Iris pigment epithelial cell (primary cell): Measurements from ENCODE around the gene FCHSD2.
A peak's percentile ranks its signal among the peaks of the same experiment; 100 is the strongest.
"Not testable (repeated sequence)": the region's sequence is repeated elsewhere in the genome, so short reads cannot be mapped to it uniquely, and the experiment has no call there.

ENCODE experiments used
- DNase-seq: peaks from one replicate; pipeline ENCODE4 v3.0.0-alpha.2; 2011; ENCODE audit warnings: low read depth

Gene FCHSD2

DNA sequence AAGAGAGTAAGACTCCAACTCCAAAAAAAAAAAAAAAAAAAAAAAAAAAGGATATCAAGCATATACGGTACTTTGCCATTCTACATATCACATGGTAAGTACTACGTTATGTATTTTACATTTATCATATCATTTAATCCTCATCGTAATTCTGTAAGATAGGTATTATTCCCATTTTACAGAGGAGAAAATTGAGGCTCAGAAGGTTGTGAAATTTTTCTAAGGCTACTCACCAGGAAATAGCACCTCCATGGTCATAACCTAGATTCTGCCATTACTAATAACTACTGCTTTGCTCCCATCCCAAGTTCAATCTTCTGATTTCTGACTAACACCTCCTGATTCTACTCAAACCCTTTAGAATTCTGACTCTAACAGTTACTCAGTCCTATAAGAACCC lies 138.0 kb downstream of the FCHSD2 start:
- no peak for DNase-seq

DNA sequence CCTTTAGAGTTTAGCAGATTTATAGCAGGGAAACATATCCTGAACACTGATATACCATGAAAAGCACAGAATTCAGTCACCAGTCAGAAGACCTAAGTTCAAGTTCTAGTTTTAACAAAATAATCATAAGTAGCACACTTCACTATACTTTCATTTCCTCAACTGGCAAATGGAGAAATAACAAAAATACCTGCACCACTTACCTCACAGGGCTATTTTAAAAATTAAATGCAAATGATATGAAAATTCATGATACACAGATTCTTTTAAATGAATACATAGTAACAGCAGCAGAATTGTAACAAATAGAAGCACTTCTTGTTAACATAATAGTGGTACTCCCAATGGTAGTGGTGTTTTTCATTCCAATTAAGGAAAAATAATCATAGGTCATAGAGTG lies 139.0 kb downstream of the FCHSD2 start:
- no peak for DNase-seq

DNA sequence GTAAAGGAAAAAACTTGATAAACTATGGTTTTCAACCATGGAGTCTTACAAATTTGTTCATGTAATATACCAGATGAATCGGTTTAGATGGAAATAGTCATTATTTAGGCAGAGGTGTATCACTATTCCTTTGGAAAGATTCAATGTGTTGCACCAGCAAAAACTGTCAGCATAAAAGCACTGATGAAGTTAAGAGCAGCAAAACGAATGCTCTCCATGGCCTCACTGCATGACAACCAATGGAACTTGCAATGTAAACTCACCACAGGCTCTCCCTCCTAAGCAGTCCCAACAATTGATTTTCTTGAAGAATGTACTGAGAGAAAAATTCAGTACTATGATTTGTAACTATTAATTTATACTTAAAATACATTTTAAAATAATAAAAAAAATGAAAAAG lies 139.9 kb downstream of the FCHSD2 start:
- no peak for DNase-seq

DNA sequence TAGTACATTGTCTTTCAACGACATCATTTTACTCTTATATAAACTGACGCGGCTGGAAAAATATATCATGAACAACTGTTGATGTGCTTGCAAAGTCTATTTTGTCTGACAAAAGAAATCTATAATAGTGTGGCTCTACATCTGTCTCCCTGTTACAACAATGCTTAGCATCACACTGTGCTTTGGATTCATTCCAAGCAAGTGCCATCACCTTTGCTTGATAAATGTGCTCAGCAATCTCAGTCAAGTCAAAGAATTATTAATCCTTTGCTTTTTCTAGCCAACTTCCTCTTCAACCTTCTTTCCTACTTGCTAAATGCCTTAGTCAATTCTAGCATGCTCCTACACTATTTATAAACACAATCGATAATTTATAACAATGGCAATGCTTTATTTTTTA lies 140.5 kb downstream of the FCHSD2 start:
- no peak for DNase-seq

DNA sequence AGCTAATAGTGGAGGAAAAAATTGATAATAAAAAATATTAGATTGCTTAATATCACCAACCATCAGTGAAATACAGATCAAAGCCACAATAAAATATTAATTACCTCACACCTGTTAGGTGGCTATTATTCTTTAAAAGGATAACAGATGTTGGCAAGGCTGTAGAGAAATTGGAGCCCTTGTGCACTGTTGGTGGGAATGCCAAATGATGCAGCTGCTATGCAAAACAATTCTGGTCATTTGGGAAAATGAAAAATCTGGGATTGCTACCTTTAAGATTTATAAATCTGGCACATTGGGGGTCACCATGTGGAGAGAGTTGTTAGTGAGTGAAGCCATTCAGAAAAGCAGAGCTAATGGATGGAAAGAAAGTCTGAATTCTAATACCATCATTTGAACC lies 143.4 kb downstream of the FCHSD2 start:
- DNase-seq = no peak

DNA sequence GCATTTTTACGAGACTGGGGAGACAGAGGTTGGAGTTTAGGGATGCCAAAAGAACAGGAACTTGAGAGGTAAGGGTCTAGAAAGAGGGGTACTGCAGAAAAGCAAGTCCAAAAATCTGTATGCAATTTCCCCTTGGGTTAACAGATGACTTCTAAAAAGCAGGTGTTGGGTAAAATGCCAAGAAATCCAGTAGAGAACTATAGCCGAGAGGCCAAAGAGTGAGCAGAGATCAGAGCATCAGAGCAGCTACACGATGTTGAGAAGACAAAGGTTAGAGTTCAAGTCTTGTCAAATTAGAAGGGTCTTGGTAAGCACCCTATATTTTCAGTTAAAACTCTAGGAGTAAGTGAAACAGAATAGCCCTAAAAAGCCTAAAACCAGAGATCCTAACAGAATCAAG lies 145.2 kb downstream of the FCHSD2 start:
- no peak for DNase-seq

DNA sequence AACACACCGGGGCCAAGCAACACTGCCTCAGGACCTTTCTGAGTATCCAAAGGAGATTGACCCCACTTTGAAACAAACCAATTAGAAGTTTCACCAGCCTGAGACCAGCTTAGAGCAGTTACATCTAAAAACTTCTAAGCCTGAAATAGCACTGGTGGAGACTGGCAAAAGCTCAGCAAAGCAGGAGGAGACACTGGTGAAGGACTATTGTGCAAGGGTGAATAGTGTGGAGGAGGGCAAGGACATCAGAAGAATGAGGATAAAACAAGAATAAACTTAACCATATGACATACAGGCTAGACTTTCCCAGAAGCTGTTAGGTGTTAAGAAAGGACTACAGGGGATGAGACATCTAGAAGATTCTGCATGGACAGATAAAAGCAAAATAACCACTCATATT lies 152.4 kb downstream of the FCHSD2 start:
- peak; percentile 50 for DNase-seq

DNA sequence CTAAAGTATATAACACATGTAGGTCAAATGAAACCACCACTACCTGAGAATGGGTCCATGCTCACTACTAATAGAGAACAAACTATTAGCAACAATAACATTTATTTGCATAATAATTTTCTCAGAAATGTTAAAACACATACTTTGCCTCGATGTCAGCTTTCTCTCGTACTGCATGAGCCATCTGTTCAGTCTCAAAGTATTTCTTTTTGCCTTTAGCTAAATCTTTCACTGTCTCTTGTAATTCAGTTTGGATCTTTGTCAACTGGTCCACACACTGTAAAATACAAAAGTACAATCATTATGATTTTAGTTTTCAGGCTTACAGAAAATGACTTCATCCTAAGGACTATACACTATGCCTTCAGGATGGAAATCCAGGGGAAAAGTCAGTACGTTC lies 153.3 kb downstream of the FCHSD2 start:
- DNase-seq = no peak

DNA sequence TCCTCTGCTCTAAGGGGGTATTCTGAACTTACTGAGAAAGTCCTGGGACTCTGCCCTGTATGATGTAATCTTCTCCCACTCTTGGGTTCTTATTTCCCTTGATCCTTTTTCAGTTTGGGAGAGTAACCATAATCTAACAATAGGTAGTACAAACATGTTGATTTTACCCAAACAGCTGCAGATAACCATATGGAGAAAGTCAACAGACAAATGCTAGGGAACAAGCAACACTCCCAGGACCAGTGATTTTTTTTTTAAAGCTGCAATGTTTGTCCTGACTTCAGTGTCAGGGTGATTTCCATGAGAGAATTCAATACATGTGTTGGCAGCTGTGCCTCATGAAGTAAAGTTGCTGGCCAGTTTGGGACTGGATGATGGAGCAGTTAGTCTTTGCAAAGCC lies 156.5 kb downstream of the FCHSD2 start:
- no peak for DNase-seq

DNA sequence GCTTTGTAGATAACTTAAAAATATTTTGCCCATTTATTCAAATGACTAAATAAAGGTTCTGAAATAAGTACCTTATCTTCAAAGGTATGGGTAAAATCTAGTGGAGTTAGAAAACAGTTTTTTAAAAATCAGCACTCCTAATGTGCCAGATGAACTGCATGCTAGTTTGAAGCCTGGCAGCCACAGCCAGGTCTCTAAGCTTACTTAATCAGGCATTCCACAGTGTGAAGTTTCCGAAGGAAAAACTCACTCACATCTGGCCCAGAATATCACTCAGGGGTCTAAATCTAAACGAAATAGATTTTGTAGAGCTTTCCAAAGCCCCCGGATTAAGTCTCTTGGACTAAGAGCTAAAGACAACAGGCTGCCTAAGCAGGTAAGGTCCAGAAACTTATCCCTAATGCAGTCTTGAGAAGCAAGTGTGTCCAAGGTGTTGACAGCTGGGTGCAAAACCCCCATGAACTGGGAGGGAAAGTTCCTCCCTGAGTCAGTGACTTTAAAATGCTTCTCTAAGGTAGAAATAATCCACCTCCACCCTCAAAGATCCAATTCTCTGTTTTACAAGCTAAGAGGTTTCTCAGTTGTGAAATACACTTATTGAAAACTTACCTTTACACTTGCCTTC lies 157.6 kb downstream of the FCHSD2 start:
- no peak for DNase-seq

DNA sequence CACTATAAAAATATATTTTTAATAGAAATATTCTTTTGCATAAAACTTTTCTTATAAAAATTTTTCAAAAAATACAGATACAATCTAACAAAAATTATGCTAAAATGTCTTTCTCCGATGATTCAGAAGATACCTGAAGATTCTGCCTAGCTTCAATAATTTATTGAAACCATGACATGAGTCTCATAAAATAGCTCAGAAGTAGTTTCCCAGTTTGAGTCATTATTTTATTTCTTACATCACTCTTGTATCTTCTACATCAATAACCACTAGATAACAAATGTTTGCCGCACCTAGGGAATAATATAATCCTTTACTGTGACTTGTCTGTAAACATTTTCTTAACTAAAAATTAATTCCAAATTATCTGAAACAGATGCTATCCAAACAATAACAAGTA lies 158.6 kb downstream of the FCHSD2 start:
- no peak for DNase-seq

DNA sequence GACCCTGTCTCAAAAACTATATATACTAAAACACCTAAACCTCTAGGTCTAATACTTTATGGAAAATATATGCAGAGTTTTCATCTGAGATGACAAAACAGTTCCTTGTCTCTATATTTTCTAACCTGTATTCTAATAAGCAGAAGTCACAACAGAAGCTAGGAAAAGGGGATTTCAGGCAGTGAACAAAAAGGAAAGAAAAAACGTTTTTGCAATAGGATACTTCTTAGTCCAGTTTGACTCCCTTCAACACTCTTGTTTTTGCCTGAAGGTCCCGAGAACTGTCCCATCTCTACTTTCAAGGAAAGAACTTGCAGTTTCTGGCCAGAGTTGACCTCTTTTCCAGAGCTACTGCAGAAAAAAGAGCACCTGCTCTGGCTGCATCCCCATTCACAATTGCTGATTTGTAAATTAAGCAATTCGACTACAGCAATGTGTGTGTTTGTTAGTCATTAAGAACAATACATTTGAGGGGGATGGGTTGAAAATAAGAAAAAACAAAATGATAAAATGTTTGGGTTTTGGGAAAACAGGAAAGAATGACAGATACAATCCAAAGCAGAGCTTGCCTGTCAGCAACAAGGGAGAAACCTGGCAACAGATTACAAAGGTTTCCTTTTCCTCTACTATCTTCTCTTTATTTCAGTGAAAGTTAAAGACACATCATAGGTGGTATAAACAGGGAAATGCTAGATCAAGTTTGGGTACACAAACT lies 160.0 kb downstream of the FCHSD2 start:
- DNase-seq = no peak

DNA sequence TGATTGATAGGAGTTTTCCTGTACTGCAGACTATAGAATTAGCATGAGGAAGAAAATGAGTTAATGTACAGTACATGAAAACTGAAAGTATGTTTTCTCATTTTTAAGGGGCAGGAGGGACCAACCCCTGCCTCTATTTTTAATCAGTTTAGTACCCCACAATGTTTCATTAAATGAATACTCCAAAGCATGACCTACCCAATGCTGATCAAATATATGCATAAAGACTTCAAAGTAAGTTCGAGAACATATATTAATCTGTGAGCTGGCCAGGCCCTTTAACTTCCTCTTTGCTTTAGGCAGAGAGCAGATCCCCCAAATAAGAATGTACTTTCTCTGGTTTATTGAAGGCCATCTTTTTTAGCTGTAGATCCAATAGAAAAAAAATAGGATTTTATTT lies 161.0 kb downstream of the FCHSD2 start:
- DNase-seq = no peak

DNA sequence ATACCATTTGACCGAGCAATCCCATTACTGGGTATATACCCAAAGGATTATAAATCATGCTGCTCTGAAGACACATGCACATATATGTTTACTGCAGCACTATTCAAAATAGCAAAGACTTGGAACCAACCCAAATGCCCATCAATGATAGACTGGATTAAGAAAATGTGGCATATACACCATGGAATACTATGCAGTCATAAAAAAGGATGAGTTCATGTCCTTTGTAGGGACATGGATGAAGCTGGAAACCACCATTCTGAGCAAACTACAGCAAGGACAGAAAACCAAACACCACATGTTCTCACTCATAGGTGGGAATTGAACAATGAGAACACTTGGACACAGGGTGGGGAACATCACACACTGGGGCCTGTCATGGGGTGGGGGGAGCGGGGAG lies 164.3 kb downstream of the FCHSD2 start:
- DNase-seq = not testable (repeated sequence)

DNA sequence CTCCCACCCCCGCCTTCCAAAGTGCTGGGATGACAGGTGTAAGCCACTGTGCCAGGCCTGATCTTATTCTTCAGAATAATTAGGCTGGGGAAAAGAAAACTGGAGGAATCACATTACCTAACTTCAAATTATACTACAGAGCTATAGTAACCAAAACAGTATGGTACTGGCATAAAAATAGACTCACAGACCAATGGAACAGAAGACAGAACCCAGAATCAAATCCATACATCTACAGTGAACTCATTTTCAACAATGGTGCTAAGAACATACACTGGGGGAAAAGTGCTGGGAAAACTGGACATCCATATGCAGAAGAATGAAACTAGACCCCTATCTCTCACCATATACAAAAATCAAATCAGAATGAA lies 165.6 kb downstream of the FCHSD2 start:
- not testable (repeated sequence) for DNase-seq

DNA sequence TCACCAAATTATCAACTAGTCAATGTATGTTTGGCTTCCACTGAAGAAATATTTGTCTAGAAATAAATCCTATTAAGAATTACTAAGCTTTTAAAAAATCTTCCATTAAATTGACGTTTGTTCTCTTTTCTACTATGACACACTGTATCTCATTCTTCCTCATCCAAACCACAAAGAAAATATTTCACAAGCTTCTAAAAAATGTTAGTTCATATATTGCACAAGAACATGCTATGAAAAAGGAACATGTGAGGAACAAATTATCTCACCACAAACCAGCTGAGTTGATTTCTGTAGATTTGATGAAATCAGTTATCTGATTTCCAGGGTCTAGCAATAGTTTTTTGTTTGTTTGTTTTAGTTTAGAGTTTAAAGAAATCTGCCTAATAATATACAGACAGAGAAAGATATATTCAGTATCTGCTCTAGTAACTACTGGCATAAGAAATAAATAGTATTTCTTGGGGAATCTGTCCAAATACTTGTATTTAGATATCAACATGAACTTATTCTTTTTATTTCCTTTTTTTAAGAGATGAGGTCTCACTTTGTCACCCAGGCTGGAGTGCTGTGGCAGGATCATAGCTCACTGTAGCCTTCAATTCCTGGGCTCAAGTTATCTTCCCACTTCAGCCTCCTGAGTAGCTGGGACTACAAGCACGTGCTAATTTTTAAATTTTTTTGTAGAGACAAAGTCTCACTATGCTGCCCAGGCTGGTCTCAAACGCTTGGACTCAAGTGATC lies 166.2 kb downstream of the FCHSD2 start:
- DNase-seq = peak; percentile 94

DNA sequence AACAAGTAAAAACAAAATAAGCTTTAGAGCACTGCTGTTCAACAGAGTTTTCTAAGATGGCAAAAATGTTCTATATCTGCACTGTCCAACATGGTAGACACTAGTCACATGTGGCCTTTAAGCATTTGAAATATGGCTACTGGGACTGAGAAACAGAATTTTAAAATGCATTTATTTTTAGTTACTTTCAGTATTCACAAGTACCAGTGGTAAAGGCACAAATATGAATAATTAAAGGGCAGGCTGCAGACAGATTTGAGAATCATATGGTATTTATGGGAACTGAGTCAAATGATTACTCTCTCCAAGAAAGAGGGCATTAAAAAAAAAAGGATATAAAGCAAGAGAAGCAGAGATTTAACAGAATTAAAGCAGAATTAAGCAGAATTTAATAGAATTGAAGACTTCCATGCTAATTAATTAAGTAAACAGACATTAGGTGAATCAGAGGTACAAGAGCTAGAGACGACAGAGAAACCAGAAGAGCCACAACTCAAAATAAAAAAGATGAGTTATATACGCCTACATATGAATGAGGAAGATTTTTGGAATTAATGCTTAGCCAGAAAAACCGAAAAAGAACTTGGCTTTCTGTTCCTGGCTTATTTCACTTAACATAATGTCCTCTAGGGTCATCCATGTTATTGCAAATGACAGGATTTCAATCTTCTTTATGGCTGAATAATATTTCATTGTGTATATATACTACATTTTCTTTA lies 167.5 kb downstream of the FCHSD2 start:
- no peak for DNase-seq

DNA sequence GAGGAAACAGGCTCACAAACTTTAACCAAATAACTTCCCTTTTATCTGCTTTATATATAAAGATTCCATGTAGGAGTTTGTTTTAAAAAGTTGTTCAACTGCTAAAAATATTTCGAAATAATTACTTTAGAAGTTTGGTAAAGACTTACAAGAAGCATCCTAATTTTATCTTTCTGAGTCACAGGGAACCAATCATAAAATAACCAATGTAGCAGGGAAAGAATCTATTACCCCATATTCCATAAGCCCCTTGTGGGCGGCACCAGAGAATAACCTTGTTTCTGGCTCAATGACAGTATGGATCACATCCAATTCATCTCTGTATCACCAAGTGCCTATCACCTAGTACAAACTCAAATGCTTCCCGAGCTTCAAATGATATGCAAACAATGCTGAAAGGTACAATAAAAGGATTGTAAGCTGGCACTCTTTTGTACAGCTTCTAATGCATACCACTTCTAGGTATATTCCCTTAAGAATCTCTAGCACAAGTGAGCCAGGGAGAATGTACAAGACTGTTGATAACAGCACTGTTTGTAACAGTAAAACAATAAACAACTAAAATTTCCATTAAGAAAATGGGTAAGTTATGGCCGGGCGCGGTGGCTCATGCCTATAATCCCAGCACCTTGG lies 169.5 kb downstream of the FCHSD2 start:
- peak; percentile 80 for DNase-seq

DNA sequence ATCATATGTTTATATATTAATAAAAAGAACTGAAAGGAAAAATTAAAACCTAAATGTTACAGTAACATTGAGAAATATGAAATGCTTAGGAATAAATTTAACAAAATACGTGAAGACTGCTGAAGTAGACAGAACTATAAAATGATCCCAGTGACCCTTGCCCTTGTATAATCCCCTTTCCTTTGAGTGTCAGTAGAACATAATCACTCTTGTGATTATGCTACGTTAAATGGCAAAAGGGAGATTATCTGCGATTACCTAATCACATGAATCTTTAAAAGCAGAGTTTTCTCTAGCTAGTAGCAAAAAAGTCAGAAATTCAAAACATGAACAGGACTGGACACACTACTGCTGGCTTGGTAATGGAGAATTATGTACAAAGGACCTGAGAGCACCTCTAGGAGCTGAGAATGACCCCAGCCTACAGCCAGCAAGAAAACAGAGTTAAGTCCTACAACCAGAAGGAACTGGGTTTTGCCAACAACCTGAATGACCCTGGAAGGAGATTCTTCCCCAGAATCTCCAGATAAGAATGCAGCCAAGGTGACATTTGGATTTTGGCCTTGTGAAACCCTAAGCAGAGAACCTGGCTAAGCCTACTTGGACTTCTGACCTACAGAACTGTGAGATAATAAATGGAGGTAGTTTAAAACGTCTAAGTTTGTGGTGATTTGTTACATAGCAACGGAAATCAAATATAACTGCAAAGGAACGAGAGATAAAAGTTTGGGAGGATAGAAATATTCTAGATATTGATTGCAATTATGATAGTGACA lies 170.7 kb downstream of the FCHSD2 start:
- no peak for DNase-seq

DNA sequence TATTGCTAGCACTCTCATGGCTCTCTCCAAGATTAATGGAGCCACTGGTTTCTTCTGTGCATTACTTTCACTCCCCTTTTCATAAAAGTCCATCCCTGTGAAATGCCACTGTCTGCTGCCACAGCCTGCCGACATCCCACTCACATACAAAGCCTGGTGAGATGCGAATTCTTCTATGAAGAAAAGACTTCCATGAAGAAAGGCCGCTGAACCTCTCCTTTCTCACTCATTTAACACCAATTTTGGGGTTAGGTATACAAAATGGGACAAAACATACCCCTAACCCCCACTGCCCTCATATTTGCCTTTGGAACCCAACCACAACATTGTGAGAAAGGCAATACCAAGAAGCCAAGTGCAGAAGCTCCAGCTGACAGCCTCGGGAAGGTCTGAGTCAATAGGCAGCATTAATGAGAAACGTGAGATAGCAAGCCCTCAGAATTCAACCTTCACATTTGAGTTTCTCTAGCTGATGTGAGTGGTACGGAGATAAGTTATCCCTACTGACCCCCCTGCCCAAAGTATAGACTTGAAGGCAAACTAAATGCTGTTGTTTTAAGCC lies 171.5 kb downstream of the FCHSD2 start:
- DNase-seq = peak; percentile 43

DNA sequence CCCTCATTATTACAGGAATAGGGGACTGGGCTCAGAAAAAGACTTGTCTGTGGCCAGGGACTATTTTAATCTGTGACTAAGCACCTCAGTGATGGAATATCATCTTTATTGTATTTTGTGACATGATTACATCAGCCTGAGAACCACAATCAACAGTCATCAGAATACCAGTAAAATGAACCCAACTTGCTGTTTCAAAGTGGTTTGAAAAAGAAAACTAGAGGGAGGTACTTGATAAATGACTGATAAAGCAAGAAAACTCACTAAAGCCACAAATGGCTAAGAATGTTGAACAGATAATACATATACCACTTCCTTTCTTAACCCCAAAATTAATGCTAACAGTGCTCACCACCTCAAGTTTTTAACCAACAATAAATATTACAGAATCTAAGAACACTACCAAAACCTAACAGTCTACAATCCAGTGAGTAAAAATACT lies 172.2 kb downstream of the FCHSD2 start:
- DNase-seq = peak; percentile 89
